Activated CD8-positive, alpha-beta memory T cell treated with anti-CD3 and anti-CD28 coated beads for 1 hour (primary cell): ENCODE data around the gene ARRDC4.
"Not testable (repeated sequence)": the region's sequence is repeated elsewhere in the genome, so short reads cannot be mapped to it uniquely, and the experiment has no call there.

Source experiments
- DNase-seq, 2 donors: peaks; one replicate each; pipeline ENCODE4 v3.0.0-alpha.2; 2020; ENCODE audit warnings: low read depth in 1 of 2; ENCODE audit errors: extremely low read depth in 1 of 2

Gene ARRDC4

DNA sequence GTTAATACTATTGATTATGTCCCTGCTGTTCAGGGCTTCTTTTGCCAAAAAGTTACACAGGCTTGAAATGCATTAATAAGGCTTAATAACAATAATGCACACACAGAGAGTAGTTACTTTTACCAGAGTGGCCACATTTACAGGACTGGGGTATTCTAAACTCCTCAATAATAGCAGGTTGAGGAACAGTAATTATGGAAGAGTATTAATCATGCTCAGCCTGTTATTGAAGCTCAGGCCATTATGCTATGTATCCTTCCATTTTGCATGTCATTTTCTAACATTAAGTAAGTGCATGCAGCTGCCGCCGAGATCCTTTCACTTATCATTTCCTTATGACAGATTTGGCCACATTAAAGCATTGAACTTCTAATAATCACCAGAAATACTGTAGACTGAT is 5.7 kb downstream of the ARRDC4 start:
- DNase-seq = no peak

DNA sequence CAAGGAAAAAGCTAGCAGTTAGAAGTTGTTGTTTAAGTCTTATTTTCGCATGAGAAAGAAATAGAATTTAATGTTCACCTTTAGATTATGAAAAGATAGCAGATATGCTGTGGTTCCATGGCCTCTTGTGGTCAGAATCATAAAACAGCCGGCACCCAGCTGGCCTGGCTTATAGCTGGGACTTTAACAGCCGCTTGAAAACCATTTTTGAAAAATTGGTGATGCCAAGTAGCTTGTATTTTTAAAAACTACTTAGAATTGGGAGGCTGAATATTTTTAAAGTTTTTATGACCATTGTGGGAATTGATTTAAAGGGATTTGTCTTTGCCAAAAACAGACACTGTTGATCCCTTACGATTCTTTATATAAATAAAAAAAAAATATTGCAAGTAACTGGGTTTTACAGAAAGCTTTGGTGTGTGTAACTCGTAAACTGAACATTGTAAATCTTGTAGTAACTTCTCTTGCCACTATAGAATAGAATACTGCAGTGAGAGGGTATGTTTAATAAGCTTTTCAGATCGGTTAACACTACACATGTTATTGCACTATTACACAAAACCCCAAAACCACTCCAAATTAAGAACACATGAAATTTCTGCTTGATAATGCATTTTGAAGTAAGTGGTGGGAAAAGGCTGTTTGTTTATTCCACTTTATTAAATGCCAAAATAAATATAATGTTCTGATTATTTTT is 6.6 kb downstream of the ARRDC4 start:
- DNase-seq = no peak

DNA sequence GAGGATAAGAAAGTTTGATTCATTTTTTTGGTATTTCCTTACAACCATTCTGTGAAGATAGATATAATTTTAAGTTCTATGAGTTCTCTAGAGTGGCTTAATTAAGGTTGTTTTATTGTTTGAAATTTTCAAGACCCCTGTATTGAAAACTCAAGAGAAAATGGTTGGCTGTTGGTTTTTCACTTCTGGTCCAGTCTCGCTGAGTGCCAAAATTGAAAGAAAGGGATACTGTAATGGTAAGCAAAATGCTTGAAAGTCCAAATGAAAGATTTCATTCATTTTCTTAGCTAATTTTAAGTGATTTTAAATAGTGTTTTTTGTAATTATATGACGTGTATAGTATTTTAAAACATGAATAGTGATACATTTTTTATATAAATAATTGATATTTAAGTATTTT is 7.4 kb downstream of the ARRDC4 start:
- no peak for DNase-seq

DNA sequence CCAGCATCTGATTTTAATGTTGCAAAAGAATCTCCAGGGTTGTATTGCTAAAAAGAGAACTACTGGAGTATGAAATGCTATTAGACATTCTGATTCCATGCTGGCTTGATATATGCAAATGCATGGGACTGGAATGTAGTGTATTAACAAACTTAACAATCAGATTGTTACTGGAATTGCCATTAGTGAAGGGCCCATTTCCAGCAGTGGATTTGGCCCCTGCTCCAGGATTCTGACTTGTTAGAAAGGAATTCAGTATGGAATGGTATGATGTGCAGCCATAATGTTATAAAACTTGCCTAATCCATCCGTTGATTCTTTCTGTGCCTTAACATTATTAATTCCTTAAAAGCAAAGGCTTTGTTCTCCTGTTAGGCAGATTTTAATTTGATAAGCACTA is 7.9 kb downstream of the ARRDC4 start:
- no peak for DNase-seq

DNA sequence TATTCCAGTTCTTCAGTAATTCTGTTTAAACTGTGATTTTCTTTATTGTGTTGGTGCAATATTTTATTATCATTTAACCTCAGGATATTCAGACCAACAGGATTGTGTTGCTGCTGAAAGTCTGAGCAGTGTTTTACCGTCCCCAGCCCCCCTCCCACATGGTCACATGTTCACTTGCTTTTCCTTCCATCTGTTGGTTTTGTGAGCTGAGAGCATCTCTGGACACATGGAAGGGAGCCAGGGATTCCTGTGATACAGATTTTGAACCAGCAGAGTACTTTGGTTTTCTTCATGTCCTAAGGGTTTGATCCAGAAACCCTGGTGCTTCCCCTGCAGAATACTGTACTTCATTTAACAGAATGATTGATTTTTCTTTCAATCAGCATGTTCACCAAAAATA is 11.9 kb downstream of the ARRDC4 start:
- DNase-seq = no peak

DNA sequence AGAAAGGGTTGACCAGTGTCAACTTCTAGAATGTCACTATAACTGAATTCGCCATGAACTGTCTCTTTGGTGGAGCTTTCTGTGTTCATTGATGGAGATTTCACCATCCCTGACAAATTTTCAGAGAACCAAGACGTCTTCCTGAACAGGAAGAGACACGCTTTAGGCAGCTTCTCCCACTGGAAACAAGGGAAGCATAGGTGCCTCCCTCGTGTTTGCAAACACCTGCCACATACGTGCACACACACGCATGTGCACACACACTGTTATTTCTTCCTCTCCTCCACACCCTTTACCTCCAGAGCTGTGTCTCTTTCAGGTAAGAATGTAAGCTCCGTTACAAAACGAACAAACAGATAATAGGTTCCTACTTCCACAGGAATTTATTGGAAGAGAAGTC is 15.6 kb downstream of the ARRDC4 start:
- DNase-seq = no peak

DNA sequence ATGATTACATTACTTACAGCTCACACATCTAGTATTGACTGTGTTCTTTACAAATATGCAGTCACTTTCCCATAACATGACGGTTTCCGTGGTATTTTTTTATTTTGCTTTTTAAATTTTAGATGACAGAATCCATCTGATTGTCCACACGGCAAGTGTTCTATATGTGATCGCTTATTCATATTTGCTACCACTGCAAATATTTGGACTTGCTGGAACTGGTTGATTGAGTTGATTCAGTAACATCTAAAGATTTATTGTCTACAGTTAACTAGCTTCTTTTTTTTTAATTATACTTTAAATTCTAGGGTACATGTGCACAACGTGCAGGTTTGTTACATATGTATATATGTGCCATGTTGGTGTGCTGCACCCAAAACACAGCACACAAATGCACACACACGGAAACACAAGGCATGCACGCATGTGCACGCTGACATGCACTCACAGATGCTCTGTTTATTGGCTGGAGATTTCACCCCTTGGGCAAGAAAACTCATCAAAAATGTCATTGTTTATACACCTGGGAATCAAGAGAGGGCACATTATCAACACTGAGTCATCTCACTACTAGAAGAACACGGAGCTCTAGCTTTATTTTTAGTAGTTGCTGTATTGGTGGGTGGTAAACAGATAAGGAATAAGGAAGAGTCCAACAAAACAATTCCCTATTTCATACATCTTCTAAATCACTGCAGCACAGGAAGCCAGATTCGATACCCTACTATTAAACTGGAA is 16.4 kb downstream of the ARRDC4 start:
- DNase-seq = no peak

DNA sequence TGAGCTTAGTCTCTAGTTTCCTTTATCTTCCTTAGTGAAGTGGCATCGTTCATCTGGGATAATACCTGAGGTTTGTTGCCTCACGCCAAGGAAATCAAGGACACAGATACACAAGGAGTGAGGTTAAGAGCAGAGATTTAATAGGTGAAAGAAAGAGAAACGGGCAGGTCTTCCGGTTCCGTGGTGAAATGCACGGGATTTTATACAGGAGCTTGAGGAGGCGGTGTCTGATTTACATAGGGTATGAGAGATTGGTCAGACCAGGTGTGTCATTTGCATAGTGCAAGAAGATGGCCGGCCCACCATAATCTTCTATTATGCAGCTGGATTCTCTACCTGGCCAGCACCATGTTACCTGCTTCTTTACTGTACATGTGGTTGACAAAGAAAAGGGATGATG is 17.2 kb downstream of the ARRDC4 start:
- no peak for DNase-seq

DNA sequence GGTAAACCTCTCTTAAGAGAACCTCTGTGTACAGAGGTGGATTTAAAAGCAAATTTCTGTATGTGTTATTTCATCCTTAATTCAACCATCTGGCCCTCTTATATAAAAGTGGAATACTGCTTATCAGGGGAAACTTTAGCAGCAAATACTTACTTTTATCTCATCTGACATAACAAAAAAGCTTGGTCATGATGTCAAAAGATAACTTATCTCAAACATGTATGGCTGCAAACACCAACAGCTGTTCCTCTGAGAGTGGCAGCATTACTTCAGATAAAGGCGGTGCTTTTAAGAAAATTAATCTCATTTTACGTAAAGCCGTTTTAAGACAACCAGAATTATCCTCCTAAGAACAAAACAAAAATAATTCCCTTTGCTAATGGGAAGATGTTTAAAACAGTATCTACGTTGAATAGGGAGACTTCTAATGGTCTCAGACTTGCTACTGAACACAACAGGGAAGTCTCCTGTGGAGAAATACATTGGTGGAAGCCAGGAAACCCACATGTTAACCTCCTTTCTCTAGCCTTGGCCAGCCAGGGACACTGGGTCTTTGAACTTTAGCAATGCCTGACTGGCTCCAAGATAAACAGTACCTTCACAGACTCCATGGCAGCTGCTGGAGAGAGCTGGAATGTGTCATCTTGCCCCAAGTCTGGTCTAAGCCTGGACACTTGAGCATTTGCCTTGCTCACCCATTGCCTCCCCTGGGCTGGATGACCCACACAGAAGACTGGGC is 18.1 kb downstream of the ARRDC4 start:
- DNase-seq = no peak

DNA sequence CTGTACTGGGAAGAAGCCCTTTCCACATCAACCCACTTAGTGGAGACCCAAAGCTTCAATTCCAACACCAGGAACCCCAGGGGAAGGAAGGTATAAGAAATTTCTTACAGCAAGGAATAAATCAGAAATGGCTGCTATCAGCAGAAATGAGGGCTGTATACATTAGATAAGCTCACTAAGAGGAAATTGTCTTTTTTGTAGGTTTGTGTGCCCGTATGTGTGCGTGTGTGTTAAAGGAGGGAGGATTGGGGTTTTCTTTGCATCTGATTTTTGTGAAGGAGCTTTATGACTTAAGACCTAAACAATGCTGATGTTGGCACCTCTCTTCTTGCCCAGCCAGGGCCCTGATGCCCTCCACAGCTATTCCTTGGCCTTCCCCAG is 18.6 kb downstream of the ARRDC4 start:
- no peak for DNase-seq

DNA sequence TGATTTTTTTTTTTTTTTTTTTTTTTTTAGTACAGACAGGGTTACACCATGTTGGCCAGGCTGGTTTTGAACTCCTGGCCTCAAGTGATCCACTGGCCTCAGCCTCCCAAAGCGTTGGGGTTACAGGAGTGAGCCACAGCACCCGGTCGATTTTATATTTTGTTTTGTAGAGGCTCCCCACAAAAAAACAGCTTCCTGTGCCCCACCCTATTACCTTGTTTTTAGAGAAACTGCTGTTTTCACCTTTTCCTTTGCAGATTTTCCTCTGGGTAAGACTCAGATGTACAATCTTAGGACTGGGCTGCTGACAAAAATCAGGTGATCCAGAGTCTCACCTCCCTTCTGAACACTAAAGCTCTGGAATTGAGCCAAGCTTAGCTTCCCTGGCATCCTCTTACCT is 20.6 kb downstream of the ARRDC4 start:
- DNase-seq = no peak

DNA sequence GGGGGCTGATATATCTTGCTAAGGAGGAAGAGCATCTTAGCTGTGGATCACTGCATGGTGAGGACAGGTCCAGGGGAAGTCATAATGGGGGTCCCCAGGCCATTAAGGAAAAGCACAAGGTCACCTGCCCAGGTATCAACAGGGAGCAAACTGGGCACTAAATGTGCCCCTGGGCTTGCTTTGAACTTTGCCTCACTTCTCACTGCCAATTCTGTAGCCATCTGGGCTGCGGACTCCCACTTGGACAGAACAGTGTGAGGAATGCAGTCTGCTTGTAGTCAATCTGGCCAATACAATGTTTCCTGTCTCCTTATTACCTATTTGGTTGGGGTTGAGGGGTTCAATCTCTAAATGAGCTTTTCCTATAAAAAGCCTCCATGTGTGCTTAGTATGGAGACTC is 21.3 kb downstream of the ARRDC4 start:
- DNase-seq = no peak

DNA sequence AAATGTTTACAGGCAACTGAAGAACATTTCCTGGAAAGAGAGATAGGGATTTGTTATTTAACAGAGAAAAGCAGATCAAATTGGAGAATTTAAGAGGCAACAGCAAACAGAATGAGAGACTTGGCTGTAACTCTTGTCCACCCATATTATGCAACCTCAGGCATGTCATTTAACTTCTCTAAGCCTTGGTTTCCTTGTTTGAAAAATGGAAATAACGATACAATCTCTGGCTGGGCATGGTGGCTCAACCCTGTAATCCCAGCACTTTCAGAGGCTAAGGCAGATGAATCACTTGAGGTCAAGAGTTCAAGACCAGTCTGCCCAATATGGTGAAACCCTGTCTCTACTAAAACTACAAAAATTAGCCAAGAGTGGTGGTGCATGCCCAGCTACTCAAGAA is 23.7 kb downstream of the ARRDC4 start:
- DNase-seq = no peak

DNA sequence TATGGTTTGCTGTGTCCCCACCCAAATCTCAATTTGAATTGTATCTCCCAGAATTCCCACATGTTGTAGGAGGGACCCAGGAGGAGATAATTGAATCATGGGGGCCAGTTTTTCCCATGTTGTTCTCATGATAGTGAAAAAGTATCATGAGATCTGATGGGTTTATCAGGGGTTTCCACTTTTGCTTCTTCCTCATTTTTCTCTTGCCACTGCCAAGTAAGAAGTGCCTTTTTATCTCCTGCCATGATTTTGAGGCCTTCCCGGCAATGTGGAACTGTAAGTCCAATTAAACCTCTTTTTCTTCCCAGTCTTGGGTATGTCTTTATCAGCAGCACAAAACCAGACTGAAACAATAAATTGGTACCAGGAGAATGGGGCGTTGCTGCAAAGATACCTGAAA is 25.5 kb downstream of the ARRDC4 start:
- DNase-seq = not testable (repeated sequence)

DNA sequence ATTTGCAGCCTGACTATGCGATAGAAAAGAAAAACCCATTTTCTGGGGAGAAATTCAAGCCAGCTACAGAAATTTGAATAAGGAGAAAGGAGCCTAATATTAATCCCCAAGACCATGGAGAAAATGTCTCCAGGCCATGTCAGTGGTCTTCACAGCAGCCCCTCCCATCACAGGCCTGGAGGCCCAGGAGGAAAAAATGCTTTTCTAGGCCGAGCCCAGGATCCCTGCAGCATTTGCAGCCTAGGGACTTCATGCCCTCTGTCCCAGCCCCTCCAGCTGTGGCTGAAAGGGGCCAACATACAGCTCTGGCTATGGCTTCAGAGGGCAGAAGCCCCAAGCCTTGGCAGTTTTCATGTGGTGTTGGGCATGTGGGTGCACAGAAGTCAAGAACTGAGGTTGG is 26.3 kb downstream of the ARRDC4 start:
- no peak for DNase-seq

DNA sequence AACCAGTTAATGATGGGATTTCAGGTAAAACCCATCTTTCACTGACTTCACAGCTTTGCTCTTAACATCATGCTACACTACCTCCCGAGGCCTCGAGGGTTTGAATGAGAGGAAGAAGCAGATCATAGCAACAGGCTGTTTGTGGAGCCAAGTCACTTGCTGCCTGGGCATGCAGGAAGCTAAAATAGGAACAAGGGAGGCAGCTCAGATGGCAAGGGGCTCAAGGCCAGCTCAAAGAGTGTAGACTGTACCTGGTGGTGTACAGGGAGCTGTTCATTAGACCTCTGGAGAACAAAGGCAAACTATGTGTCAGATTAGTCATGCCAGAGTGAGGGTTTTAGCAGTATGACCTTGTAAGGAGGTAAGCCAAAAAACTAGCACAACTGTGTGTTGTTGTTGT is 28.8 kb downstream of the ARRDC4 start:
- no peak for DNase-seq

DNA sequence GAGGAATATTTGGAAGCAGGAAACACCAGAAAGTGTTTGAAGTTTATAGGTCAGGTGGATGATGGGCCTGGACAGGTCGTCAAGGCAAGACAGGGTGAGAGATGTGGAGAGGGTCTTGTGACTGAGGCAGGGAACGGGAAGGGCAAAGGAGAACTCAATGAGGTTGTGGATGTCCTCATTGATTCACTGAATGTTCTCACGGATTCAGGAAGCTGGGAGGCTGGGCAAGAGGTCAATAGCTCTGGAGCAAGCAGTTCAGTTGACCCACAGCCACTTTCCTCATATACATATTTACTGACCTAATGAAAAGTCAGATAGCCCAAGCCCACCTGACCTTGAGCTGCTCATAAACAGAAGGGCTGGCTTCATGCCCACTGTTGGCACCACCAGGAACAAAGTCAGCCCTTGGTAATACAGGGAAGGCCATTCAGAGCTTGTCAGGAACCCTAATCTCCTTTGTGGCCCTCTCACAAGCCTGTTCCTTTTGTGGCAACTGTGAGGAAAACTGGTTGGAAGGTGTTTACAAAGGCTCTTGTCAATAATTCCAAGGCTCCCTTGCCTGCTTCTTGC is 31.6 kb downstream of the ARRDC4 start:
- DNase-seq = no peak

DNA sequence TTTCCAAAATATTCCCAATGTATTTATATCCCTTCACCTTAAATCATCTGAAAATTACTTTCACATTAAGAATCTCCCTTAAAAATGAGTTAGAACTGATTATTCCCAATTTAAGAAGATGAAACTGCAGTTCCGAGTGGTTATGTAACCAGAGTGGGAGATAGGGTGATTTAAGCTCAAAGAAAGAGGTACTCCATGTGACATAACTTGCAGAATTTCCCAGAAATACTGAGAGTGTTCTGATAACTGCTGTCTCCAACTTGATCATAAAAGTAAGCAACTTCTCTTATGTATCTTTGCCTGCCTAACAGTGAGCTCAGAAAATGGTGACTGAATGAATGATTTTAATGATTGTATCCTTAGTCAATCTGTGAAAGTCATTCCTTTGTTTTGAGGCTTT is 32.3 kb downstream of the ARRDC4 start:
- DNase-seq = no peak

DNA sequence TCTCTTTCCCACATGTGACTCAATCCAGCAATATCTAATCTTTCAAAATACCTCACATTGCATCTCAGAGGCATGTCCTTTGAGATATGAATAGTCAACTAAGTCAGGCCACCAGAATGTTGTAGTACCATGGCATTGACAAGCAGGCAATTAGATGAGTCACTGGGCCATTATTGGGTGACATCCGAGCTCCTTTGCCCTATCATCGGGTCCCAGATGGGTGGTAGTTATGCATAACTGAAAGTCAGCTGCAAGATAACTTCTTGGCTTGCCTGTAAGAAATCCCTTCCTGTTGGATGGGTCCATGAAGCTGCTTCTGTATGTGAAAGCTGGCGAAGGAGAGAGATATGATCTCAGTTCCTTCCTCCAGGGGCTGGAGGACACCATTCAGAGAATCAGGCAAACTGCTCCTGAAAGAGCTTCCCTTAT is 32.8 kb downstream of the ARRDC4 start:
- no peak for DNase-seq

DNA sequence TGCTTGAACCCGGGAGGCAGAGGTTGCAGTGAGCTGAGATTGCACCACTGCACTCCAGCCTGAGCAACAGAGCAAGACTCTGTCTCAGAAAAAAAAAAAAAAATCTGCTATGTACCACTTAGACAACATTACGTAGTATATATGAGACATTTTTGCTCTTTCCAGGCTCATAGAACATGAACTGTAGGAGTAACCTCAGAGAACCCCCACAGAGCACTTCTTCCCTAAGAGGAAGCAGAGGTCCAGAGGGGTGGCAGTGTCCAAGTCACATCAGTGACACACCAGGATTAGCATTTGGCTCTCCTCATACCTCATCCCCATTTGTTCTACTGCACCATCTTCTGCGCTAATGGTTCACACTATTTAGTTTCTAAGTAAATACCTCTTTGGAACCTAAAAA is 33.7 kb downstream of the ARRDC4 start:
- DNase-seq = no peak

DNA sequence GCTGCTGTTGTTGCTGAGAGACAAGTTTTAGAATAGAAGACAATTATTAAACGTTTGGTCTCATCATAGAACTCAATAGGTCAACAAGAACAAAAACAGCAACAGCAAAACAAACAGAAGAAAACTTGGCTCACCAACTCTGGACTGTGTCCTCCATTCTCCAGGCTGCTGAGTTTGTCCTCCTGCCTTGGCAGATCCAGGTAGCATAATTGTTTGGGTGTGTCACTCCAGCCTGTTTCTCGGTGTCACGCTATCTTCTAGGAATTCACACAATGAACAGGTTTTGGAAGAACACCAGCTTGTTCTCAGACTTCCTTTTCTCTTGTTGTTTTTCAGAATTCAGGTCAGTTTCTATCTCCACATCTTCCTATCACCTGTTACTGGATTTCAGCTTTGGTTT is 34.7 kb downstream of the ARRDC4 start:
- no peak for DNase-seq
